ENCODE data around the gene NAA15.
"Not testable (repeated sequence)": the region's sequence is repeated elsewhere in the genome, so short reads cannot be mapped to it uniquely, and the experiment has no call there.

The NAA15 gene

GRCh38 chr4:139297001-139297410 is 4.3 kb upstream of the NAA15 start:
- DNase-seq (ENCODE audit: low spot score) = no peak

- no peak for DNase-seq (ENCODE audit: low spot score)
Measured at GRCh38 chr4:139299536-139299935, 1.8 kb upstream of the NAA15 start.

GRCh38 chr4:139300431-139301112 is 733 bp upstream of the NAA15 start:
- no peak for DNase-seq (ENCODE audit: low spot score)

GRCh38 chr4:139301821-139302611 is 711 bp downstream of the NAA15 start, which contains the start of gene NDUFC1:
TSS of gene NDUFC1 (minus strand) at chr4:139302477. CDS start at chr4:139295798, 6,679 bp downstream.
- peak; percentile 76 for DNase-seq (ENCODE audit: low spot score)

GRCh38 chr4:139304920-139305319 is 3.6 kb downstream of the NAA15 start:
- no peak for DNase-seq (ENCODE audit: low spot score)

- DNase-seq (ENCODE audit: low spot score) = no peak
Measured at GRCh38 chr4:139311909-139312308, 10.6 kb downstream of the NAA15 start.

GRCh38 chr4:139312552-139313332 is 11.4 kb downstream of the NAA15 start:
- no peak for DNase-seq (ENCODE audit: low spot score)

GRCh38 chr4:139313414-139313813 is 12.1 kb downstream of the NAA15 start:
- not testable (repeated sequence) for DNase-seq (ENCODE audit: low spot score)

GRCh38 chr4:139314047-139314800 is 12.9 kb downstream of the NAA15 start:
- DNase-seq (ENCODE audit: low spot score) = no peak

- no peak for DNase-seq (ENCODE audit: low spot score)
Measured at GRCh38 chr4:139315221-139315675, 13.9 kb downstream of the NAA15 start.

- DNase-seq (ENCODE audit: low spot score) = no peak
Measured at GRCh38 chr4:139316733-139317132, 15.4 kb downstream of the NAA15 start.

GRCh38 chr4:139317635-139318034 is 16.3 kb downstream of the NAA15 start:
- no peak for DNase-seq (ENCODE audit: low spot score)

GRCh38 chr4:139319571-139319970 is 18.3 kb downstream of the NAA15 start:
- DNase-seq (ENCODE audit: low spot score) = no peak

GRCh38 chr4:139322070-139322469 is 20.8 kb downstream of the NAA15 start:
- DNase-seq (ENCODE audit: low spot score) = not testable (repeated sequence)

GRCh38 chr4:139322541-139322940 is 21.2 kb downstream of the NAA15 start:
- not testable (repeated sequence) for DNase-seq (ENCODE audit: low spot score)

GRCh38 chr4:139324620-139325019 is 23.3 kb downstream of the NAA15 start:
- no peak for DNase-seq (ENCODE audit: low spot score)

GRCh38 chr4:139329665-139330200 is 28.4 kb downstream of the NAA15 start:
- DNase-seq (ENCODE audit: low spot score) = no peak

GRCh38 chr4:139330283-139330682 is 29.0 kb downstream of the NAA15 start:
- DNase-seq (ENCODE audit: low spot score) = no peak

- no peak for DNase-seq (ENCODE audit: low spot score)
Measured at GRCh38 chr4:139331185-139331584, 29.9 kb downstream of the NAA15 start.

- DNase-seq (ENCODE audit: low spot score) = no peak
Measured at GRCh38 chr4:139333046-139333445, 31.7 kb downstream of the NAA15 start.

GRCh38 chr4:139337612-139338011 is 36.3 kb downstream of the NAA15 start:
- DNase-seq (ENCODE audit: low spot score) = no peak

All from left forelimb (tissue), 1 donor.